HUES48 (cell line): ENCODE data around the gene PSMD12.
"Not testable (repeated sequence)": the region's sequence is repeated elsewhere in the genome, so short reads cannot be mapped to it uniquely, and the experiment has no call there.

Experiments used
- H3K27ac ChIP-seq: one replicate; pipeline ENCODE4 v1.7.0; 2013; ENCODE audit warnings: low read depth, low read length, inconsistent platforms
- H3K27me3 ChIP-seq: 2 replicates; pipeline ENCODE4 v1.6.1; 2013; ENCODE audit warnings: mild to moderate bottlenecking, low read length; ENCODE audit not compliant: control insufficient read depth, insufficient read depth
- H3K36me3 ChIP-seq: 2 replicates; pipeline ENCODE4 v1.6.1; 2013; ENCODE audit warnings: low read length; ENCODE audit not compliant: control insufficient read depth, insufficient read depth
- H3K4me1 ChIP-seq: 2 replicates; pipeline ENCODE4 v1.6.1; 2013; ENCODE audit warnings: mild to moderate bottlenecking, low read length; ENCODE audit not compliant: control insufficient read depth, insufficient read depth
- H3K4me3 ChIP-seq: 2 replicates; pipeline ENCODE4 v1.5.1; 2013; ENCODE audit warnings: mild to moderate bottlenecking, low read depth, low read length
- H3K9ac ChIP-seq: 2 replicates; pipeline ENCODE4 v1.6.1; 2013; ENCODE audit warnings: mild to moderate bottlenecking, low read depth, low read length, moderate library complexity
- H3K9me3 ChIP-seq: 2 replicates; pipeline ENCODE4 v1.6.1; 2013; ENCODE audit warnings: low read length; ENCODE audit not compliant: control insufficient read depth, insufficient read depth

The PSMD12 gene

DNA sequence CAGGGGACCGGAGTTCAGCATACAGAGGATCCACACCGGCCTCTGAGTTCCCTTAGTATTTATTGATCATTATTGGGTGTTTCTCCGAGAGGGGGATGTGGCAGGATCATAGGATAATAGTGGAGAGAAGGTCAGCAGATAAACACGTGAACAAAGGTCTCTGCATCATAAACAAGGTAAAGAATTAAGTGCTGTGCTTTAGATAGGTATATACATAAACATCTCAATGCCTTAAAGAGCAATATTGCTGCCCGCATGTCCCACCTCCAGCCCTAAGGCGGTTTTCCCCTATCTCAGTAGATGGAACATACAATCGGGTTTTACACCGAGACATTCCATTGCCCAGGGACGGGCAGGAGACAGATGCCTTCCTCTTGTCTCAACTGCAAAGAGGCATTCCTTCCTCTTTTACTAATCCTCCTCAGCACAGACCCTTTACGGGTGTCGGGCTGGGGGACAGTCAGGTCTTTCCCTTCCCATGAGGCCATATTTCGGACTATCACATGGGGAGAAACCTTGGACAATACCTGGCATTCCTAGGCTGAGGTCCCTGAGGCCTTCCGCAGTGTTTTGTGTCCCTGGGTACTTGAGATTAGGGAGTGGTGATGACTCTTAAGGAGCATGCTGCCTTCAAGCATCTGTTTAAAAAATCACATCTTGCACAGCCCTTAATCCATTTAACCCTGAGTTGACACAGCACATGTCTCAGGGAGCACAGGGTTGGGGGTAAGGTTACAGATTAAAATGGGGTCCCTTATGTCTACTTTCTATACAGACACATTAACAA, 39.2 kb downstream of the PSMD12 start:
- not testable (repeated sequence) for H3K9ac ChIP-seq, H3K4me1 ChIP-seq, H3K27me3 ChIP-seq, H3K36me3 ChIP-seq, H3K27ac ChIP-seq, H3K9me3 ChIP-seq, H3K4me3 ChIP-seq

DNA sequence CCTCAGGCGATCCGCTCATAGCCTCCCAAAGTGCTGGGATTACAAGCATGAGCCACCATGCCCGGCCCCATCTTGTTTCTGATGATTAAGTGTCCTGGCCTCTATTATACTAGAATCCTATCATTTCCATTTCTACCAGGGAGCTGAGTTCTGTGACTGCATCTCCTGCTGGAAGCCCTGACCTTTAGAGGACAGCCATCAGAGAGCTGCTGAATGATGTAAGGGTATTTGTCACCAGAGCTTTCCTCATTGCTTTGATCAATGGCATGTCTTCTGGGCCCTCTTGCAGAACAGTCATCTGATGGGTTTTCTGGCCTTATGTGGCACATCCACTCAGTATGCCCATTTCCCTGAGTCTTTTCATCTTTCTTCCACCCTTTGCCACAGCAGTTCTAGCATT, 39.9 kb downstream of the PSMD12 start:
- H3K4me1 ChIP-seq: peaks cover 9% of the 10 kb centered on the region
- H3K27me3 ChIP-seq: no peaks in the 10 kb centered on the region
- no peaks in the 10 kb centered on the region for H3K9me3 ChIP-seq
- no peak overlapping the region for H3K9ac ChIP-seq
- H3K4me3 ChIP-seq: no peak overlapping the region
- H3K36me3 ChIP-seq: no peaks in the 10 kb centered on the region
- H3K27ac ChIP-seq: no peak overlapping the region

DNA sequence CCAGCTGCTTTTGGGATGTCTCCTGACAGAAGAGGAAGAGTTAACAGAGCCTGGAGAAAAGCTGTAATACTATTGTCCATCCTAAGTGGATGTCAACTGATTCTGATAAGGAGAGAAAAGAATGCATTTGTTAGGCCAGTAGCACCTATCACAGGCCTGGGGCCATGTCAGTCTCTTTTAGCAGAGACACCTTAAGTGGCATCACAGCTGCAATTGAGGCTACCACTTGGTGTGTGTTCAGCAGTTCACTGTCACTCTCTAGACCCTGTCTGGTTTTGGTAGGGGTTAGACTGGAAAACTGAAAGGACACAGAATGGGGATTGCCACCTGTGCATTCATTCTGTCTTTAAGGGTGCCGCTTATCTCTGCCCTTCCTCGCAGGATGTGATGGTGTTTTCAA, 42.0 kb downstream of the PSMD12 start:
- Histone ChIP-seq H3K36me3 (no peaks in the 10 kb centered on the region), H3K9ac (no peak overlapping the region)

DNA sequence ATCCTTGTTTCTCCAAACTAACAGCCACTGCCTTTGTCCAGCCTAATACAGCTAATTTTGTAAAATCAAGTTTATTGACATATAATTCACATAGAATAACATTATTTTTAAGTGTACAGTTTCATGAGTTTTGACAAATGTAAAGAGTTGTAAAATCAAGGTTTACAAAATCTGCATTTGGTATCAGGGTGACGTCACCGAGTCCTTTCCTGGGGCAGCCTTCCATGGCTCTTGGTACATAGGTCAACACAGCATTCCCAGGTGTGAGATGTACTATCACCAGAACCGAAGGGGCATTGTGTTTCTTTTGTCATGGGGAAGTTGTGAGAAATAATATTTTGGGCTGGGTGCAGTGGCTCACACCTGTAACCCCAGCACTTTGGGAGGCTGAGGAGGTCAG, 42.9 kb downstream of the PSMD12 start:
- H3K4me1 ChIP-seq: peaks cover 9% of the 10 kb centered on the region
- H3K27ac ChIP-seq: no peak overlapping the region

More for the DNA sequence above, 42.0 kb downstream of the PSMD12 start:
- Histone ChIP-seq H3K27ac (no peak overlapping the region), H3K9me3 (no peaks in the 10 kb centered on the region), H3K4me3 (no peak overlapping the region), H3K27me3 (no peaks in the 10 kb centered on the region), H3K4me1 (peaks cover 9% of the 10 kb centered on the region)

DNA sequence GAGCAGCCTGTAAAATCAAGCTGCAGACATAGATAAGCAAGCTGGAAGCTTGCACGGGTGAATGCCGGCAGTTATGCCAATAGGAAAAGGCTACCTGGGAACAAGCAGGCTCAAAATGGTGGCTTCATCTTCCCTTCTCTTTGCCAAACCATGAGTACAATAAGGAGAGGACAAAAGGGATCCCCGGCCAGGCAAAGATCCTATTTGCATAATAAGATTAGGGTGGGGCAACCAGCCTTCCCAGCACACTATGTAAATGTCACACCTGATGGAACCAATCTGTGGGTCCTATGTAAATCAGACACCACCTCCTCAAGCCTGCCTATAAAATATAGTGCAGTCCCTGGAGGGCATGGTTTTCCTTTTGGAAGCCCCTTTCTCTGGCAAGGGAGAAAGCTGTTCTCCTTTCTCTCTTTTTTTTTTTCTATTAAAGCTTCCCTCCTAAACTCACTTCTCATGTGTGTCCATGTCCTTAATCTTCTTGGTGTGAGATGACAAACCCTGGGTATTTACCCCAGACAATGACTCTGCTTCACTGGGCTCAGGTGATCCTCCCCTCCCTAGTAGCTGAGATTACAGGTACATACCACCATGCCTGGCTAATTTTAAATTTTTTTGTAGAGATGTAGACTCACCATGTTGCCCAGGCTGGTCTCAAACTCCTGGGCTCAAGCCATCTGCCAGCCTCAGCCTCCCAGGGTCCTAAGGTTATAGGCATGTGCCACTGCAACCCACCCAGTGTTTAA, 44.2 kb downstream of the PSMD12 start:
- H3K4me3 ChIP-seq: no peak overlapping the region

More for the DNA sequence above, 42.9 kb downstream of the PSMD12 start:
- Histone ChIP-seq H3K27me3 (no peaks in the 10 kb centered on the region), H3K36me3 (no peaks in the 10 kb centered on the region), H3K9me3 (no peaks in the 10 kb centered on the region), H3K9ac (no peak overlapping the region), H3K4me3 (no peak overlapping the region)

DNA sequence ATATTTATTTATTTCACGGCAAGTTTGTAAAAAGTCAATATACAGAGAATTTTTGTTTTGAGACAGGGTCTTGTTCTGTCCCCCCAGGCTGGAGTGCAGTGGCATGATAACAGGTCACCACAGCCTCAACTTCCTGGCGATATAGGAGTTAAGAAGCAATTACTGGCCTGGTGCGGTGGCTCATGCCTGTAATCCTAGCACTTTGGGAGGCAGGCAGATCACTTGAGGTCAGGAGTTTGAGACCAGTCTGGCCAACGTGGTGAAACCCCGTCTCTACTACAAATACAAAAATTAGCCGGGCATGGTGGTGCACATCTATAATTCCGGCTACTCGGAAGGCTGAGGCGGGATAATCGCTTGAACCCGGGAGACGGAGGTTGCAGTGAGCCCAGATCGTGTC, 44.9 kb downstream of the PSMD12 start:
- H3K27ac ChIP-seq: peak overlapping the region; percentile 66
- not testable (repeated sequence) for H3K4me1 ChIP-seq, H3K9ac ChIP-seq, H3K36me3 ChIP-seq, H3K4me3 ChIP-seq, H3K9me3 ChIP-seq, H3K27me3 ChIP-seq

More for the DNA sequence above, 44.2 kb downstream of the PSMD12 start:
- Histone ChIP-seq H3K27me3 (no peaks in the 10 kb centered on the region), H3K9me3 (no peaks in the 10 kb centered on the region), H3K4me1 (peaks cover 9% of the 10 kb centered on the region), H3K9ac (no peak overlapping the region), H3K36me3 (no peaks in the 10 kb centered on the region), H3K27ac (peak overlapping the region; percentile 66)

DNA sequence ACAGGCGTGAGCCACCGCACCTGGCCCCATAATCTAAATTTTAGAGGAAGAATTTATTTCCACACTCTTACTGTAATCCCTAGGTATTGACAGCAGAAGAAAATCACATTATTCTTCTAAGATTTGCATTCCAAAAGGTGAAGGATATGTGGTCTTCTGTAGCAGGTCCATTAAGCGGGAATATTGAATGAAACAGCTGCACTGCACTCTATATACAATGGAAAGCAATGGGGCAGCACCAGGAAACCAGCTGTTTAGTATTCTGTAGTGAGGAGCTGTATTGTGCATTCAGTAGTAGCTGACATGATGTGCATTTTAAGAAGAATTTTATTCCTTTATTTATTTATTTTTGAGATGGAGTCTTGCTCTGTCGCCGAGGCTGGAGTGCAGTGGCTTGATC, 49.6 kb downstream of the PSMD12 start:
- H3K27ac ChIP-seq: no peak overlapping the region
- no peaks in the 10 kb centered on the region for H3K27me3 ChIP-seq
- no peak overlapping the region for H3K4me3 ChIP-seq
- H3K4me1 ChIP-seq: peaks cover 3% of the 10 kb centered on the region
- H3K36me3 ChIP-seq: no peaks in the 10 kb centered on the region
- no peak overlapping the region for H3K9ac ChIP-seq
- H3K9me3 ChIP-seq: no peaks in the 10 kb centered on the region

DNA sequence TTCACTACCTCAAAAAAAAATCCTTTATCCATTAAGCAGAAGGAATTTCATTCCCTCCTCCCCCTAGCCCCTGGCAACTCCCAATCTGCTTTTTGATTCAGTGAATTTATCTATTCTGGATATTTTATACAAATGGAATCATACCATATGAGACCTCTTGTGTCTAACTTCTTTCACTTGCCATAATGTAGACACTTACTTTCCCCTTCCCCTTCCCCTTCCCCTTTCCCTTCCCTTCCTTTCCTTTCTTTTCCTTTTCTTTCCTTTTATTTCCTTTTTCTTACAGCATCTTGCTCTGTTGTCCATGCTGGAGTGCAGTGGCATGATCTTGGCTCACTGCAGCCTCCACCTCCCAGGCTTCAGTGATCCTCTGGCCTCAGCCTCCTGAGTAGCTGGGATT, 50.5 kb downstream of the PSMD12 start:
- Histone ChIP-seq H3K27me3 (no peaks in the 10 kb centered on the region), H3K9me3 (no peaks in the 10 kb centered on the region), H3K4me1 (peaks cover 7% of the 10 kb centered on the region; the same call in 1 of the 2 replicates), H3K36me3 (no peaks in the 10 kb centered on the region), H3K27ac (no peak overlapping the region), H3K9ac (no peak overlapping the region), H3K4me3 (no peak overlapping the region)

DNA sequence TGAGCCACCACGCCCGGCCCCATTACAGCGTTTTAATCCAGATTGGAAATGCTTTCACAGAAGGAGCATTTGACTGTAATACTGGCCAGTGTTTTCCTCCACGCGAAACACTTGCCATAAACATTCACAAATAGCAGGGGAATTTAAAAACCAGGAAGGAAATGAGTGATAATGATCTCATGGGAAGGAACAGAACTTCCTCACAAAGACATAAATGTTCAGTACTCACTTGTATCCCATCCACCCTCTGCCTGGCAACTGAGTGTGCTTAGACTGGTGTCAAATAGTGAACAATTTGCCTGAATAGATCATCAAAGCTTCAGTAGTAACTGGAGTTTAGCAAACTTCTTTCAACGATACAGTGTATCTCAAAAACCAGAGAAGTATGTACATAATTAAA, 54.1 kb downstream of the PSMD12 start:
- H3K9me3 ChIP-seq: no peaks in the 10 kb centered on the region
- H3K4me3 ChIP-seq: no peak overlapping the region
- H3K9ac ChIP-seq: no peak overlapping the region
- H3K27ac ChIP-seq: no peak overlapping the region
- no peaks in the 10 kb centered on the region for H3K36me3 ChIP-seq
- H3K4me1 ChIP-seq: peaks cover 7% of the 10 kb centered on the region; the same call in 1 of the 2 replicates
- H3K27me3 ChIP-seq: no peaks in the 10 kb centered on the region

DNA sequence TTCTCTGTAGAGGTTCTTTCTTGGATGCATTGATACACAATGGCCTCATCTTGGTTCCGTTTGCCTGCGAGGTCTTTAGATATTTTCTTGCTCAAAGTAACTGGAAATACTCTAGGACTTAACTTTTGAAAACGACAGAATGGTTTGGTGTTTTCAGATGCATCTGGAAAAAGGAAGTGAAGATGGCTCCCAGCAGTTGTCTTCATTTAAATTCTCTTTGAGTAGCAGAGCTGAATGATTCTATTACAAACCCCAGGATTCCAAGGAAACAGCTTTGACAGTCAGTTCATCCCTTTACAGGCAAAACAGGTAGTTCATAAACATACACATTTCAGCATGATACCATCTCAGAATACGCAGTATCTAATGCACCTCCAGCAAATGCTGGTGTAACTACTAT, 54.8 kb downstream of the PSMD12 start:
- Histone ChIP-seq H3K27ac (peak overlapping the region; percentile 46), H3K36me3 (no peaks in the 10 kb centered on the region), H3K9me3 (no peaks in the 10 kb centered on the region), H3K4me3 (no peak overlapping the region), H3K27me3 (no peaks in the 10 kb centered on the region), H3K4me1 (peaks cover 7% of the 10 kb centered on the region; the same call in 1 of the 2 replicates), H3K9ac (no peak overlapping the region)

DNA sequence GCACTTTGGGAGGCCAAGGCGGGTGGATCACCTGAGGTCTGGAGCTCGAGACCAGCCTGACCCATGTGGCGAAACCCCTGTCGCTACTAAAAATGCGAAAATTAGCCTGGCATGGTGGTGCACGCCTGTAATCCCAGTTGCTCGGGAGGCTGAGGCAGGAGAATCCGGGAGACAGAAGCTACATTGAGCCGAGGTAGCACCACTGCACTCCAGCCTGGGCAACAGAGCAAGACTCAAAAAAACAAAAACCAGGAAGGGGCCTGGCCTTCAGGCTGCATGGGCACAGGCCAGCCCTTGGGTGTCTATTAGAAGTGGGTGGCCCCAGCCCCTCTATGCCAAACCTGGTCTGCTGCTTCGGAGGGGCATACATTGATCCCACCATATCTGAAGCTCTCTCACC, 56.0 kb downstream of the PSMD12 start:
- no peak overlapping the region for H3K9ac ChIP-seq
- no peak overlapping the region for H3K27ac ChIP-seq
- H3K36me3 ChIP-seq: no peaks in the 10 kb centered on the region
- H3K27me3 ChIP-seq: no peaks in the 10 kb centered on the region
- H3K4me3 ChIP-seq: no peak overlapping the region
- H3K9me3 ChIP-seq: no peaks in the 10 kb centered on the region
- H3K4me1 ChIP-seq: peaks cover 7% of the 10 kb centered on the region; the same call in 1 of the 2 replicates
